GM21390 (cell line): Measurements from ENCODE around the gene PDSS2.
A peak's percentile ranks its signal among the peaks of the same experiment; 100 is the strongest.
"Not testable (repeated sequence)": the region's sequence is repeated elsewhere in the genome, so short reads cannot be mapped to it uniquely, and the experiment has no call there.

Source experiments
- ATAC-seq: cut with Tn5 transposase; IDR thresholded peaks from one replicate; pipeline ENCODE4 v1.9.1; 2021; ENCODE audit not compliant: unreplicated experiment

Gene PDSS2

GRCh38 chr6:107475360-107475759, 16.0 kb upstream of the PDSS2 start:
- ATAC-seq: not testable (repeated sequence)

GRCh38 chr6:107473660-107474059, 14.3 kb upstream of the PDSS2 start:
- ATAC-seq: no peak

GRCh38 chr6:107470364-107470763, 11.0 kb upstream of the PDSS2 start:
- ATAC-seq: no peak

DNA sequence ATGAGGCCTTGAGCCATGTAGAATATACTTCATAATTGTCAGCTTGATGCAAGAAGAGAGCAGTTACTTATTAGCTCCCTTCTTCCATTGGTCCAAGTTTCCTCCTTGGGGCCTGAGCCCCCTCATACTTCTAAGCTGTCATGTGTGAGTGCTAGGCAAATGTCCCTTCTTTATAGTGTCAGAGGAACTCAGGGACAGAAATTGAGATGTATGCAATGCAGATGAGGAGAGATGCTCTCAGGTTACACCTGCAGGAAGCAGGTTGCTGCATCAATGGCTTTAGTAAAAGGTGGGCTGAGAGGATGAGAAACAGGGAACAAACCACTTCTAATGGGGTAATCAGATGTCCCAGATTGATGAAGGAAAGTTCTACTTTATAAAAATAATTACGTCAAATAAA, 6.7 kb upstream of the PDSS2 start:
- ATAC-seq: no peak

DNA sequence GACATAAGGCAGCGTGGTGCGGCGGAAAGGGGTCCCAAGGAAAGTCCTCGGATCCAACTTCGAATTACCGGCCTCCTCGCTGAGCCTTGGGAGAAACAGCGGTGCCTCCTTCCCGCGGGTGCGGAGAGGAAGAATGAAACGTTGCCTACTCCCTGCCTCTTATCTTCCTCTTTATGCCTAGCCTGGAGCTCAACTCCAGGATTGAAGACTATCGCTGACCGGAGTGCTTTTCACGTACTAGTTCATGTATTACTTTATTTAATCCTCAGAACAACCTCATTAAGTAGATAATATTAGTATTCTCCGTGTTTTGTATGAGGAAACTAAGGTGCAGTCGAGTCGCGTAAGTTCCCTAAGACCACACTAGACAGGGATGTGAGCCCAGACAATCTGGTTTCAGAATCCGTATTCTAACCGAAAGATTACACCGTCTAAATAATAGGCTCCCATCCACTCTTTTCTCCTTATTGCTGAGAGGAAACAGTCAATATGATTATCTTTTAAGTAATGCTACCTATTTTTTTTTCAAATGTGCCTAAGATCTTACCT, 793 bp upstream of the PDSS2 start:
- no peak for ATAC-seq

DNA sequence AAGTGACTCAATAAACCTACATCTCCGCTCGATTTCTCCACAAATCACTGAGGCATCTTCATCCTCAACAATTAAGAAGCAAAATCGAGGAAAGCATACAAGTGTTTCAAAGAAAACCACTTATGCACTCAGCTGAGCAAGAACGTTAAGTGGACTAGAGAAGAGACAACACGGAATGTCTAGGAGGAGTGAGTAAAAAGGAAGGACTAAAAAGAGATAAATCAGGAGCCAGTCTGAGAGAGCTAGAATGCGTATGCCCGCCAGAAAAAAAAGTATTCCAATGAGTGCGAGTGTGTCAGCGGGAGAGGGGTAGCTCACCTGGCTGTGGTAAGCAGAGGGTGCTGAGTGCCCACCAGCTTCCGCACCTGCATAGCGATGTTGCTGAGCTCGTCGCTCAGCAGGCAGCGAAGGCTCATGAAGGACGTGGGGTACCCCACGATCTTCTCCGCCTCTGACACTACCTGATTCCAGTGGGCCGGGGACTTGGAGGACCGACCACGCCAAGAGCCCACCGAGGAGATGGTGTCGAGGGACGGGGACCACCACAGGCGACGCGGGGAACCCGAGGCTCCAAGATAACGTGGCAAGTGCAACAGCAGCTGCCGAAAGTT, 587 bp downstream of the PDSS2 start:
- ATAC-seq: peak; percentile 21

GRCh38 chr6:107448776-107449175, 10.6 kb downstream of the PDSS2 start:
- no peak for ATAC-seq

DNA sequence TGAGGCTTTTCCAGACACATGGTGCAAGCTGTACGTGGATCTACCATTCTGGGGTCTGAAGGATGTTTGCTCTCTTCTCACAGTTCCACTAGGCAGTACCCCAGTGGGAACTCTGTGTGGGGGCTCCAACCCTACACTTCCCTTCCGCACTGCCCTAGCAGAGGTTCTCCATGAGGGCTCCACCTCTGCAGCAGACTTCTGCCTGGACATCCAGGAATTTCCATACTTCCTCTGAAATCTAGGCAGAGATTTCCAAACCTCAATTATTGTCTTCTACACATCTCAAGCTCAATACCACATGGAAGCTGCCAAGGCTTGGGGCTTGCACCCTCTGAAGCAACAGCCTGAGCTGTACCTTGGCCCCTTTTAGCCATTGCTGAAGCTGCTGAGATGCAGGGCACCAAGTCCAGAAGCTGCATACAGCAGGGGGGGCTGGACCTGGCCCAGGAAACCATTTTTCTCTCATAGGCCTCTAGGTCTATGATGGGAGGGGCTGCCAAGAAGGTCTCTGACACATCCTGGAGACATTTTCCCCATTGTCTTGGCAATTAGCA, 11.6 kb downstream of the PDSS2 start:
- no peak for ATAC-seq

GRCh38 chr6:107444277-107444676, 15.1 kb downstream of the PDSS2 start:
- ATAC-seq: no peak

DNA sequence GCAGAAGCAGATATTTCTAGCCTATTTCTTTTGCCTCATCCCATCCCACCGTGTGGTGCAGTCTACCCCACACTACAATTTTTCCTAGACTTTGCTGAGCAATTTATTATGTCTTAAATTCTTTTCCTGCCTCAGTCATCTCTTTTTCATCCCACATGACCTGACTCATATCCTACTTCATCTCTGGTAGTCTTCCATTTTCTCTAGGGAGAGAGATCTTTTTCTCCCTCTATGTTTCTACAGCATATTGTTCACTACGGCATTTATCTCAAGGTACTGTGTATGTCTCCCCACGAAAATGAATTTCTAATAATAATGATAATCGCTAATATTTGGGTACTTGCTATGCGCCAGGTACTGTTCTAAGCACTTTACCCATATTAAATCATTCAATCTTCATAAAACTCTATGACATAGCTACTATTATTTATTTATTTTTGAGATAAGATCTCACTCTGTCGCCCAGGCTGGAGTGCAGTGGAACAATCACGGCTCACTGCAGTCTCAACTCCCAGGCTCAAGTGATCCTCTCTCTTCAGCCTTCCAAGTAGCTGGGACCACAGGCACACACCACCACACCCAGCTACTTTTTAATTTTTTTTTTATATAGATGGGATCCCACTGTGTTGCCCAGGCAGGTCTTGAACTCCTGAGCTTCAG, 15.6 kb downstream of the PDSS2 start:
- no peak for ATAC-seq

DNA sequence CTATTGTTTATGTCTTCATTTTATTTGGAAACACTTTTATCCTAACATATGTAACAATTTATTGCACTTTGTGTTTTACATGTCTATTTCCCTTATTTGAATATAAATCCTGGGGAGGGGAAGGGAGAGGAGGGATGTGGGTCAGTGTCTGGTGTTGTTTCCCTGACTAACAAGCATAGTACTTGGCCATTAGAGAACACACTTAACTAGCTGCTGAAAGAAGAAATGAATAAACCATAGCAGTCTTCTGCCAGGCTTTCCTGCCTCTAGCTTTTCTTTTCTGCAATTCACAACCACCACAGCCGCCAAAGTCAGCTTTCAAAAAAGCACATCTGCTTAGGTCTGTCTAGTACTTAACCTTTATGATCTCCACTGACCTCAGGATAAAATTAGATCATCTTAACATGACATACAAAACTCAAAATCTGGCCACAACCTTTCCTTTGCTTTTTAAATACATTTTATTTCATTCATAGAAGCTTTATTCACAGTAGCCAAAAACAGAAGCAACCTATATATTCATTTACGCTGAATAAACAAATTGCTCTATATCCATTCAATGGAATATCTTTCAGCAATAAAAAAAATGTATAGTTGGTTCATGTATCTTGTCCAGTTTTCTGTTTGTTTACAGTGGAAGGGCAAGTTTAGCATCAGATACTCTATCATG, 16.3 kb downstream of the PDSS2 start:
- no peak for ATAC-seq

GRCh38 chr6:107441682-107442081, 17.7 kb downstream of the PDSS2 start:
- no peak for ATAC-seq

DNA sequence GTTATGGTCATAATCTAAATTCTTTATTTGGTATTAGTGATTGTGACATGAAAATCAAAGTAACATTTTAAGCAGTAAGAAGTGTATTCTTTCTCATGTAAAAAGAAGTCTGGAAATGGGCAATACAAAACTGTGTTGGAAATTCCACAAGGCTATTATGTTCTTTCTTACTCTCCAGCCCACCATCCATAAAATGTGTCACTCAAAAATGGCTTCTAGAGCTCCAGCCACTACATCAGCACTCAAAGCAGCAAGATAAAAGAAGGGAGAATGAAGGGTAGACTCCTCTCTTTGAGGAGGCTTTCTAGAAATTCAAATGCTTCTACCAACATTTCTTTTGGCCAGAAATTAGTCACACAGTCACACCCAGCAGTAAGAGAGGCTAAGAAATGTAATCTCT, 18.4 kb downstream of the PDSS2 start:
- no peak for ATAC-seq

DNA sequence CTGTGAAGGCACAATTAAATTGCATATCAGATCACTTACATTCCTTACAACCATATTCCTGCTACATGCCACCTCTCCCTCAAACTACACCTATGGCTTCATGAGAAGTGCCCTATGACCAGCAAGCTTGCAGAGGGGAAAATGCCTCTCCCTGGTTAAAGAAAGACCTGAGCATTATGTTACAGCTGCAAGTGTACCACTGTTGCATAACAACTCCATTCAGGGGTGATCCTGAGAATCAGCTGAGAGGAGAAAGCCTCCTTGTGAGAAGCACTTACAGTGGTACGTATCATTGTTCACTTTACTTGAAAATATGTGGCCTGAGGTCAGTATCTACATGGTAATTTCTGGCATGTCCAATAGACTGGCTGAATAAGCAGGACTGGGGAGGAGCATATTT, 20.0 kb downstream of the PDSS2 start:
- ATAC-seq: no peak

GRCh38 chr6:107437691-107438090, 21.7 kb downstream of the PDSS2 start:
- ATAC-seq: no peak

DNA sequence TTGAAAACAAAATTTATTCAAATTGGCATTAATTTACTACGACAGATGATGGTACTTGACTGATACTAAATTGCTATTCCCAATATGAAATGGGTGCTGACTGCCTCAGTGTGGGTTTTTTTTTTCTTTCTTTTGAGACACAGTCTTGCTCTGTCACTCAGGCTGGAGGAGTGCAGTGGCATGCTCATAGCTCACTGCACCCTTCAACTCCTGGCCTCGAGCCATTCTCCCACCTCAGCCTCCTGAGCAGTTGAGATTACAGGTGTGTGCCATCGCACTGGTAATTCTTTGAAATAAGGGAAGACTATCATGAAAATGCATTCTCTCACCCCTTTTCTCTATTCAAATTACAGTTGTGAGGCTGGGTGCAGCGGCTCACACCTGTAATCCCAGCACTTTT, 22.5 kb downstream of the PDSS2 start:
- no peak for ATAC-seq

- ATAC-seq: no peak
These were observed 23.6 kb downstream of the PDSS2 start for GRCh38 chr6:107435798-107436197.

GRCh38 chr6:107434812-107435211, 24.6 kb downstream of the PDSS2 start:
- no peak for ATAC-seq

DNA sequence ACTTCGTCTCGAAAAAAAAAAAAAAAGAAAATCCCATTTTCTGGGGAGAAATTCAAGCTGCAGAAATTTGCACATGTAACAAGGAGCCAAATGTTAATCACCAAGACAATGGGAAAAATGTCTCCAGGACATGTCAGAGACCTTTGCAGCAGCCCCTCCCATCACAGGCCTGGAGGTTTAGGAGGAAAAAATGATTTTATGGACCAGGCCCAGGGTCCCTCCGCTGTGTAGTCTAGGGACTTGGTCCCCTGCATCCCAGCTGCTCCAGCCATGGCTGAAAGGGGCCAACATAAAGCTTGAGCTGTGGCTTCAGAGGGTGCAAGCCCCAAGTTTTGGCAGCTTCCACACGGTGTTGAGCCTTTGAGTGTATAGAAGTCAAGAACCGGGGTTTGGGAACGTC, 33.4 kb downstream of the PDSS2 start:
- ATAC-seq: not testable (repeated sequence)

DNA sequence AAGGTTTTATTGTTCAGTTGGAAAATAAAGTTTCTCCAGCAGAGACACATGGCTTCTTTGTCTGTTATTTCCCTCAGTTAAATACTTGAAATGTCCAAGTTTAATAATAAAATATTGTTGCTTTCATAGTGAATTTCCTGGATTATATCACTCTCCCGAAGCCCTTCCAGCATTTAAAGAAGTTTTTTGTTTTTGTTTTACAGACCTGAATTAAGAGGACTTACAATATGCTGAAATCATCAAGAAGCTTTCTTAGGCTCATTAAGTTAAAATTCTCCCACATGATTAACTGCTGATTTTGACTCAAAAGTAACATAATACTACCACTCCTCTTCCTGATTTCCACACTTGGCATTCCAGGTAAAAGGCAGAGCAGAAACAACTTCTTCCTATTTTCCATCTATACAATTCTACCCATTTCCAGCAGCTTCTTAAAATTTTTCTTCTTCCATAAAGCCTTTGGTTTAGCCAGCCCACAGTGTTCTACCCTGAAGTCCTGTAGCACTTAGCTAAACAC, 35.8 kb downstream of the PDSS2 start:
- ATAC-seq: no peak

GRCh38 chr6:107421696-107422256, 37.6 kb downstream of the PDSS2 start:
- ATAC-seq: no peak
